Gastroesophageal sphincter (tissue), 4 donors: Measurements from ENCODE around the gene ERBIN. TPM values are rescaled to one million over a fixed set of nuclear protein-coding genes. Genes with fewer than 3 reads are reported as not detected.
"Not testable (repeated sequence)": the region's sequence is repeated elsewhere in the genome, so short reads cannot be mapped to it uniquely, and the experiment has no call there.

Source experiments
- ATAC-seq: fragments of 150-250 bp; one replicate; pipeline ENCODE4 v1.9.1; 2016; ENCODE audit warnings: mild to moderate bottlenecking, moderate library complexity
- H3K27ac ChIP-seq, 4 donors: fragments of 200-600 bp; sonication (generic) in 3 of 4; 1 replicate in 3 of 4; 2 replicates in 1 of 4; pipeline ENCODE4 v1.5.1; 2016 to 2019
- H3K27me3 ChIP-seq: fragments of 200-600 bp; sonication (generic); one replicate; pipeline ENCODE4 v1.5.1; 2019
- H3K36me3 ChIP-seq, 2 donors: fragments of 200-600 bp; sonication (generic); one replicate each; pipeline ENCODE4 v1.5.1; 2019; ENCODE audit warnings: control low read depth in 1 of 2
- H3K4me1 ChIP-seq, 3 donors: fragments of 200-600 bp; sonication (generic); 1 replicate in 2 of 3; 2 replicates in 1 of 3; pipeline ENCODE4 v1.5.1; 2016 to 2019; ENCODE audit warnings: control low read depth in 2 of 3
- H3K4me3 ChIP-seq, 2 donors: fragments of 200-600 bp; sonication (generic); one replicate each; pipeline ENCODE4 v1.5.1; 2019; ENCODE audit warnings: mild to moderate bottlenecking in 1 of 2, moderate library complexity in 1 of 2
- H3K9me3 ChIP-seq, 3 donors: fragments of 200-600 bp; sonication (generic); one replicate each; pipeline ENCODE4 v1.5.1; 2017 to 2019; ENCODE audit warnings: control low read depth in 2 of 3
- EP300 ChIP-seq: sonication (generic); formaldehyde crosslinking; IDR thresholded peaks from one replicate; pipeline ENCODE4 v1.6.1; 2017; ENCODE audit warnings: antibody characterized with exemption, mild to moderate bottlenecking
- POLR2A ChIP-seq, 2 donors: fragments of 450-650 bp; IDR thresholded peaks; one replicate each; pipeline ENCODE4 v1.6.1; 2017; ENCODE audit warnings: antibody characterized with exemption in 2 of 2, mild to moderate bottlenecking in 2 of 2, moderate library complexity in 1 of 2
- POLR2AphosphoS5 ChIP-seq: sonication (generic); formaldehyde crosslinking; IDR thresholded peaks from one replicate; pipeline ENCODE4 v1.6.1; 2017; ENCODE audit warnings: antibody characterized with exemption
- WGBS, 2 donors: methylation state at CpG; one replicate each; pipeline ENCODE4 v1.1.5; 2018; ENCODE audit warnings: low coverage in 1 of 2; 5-methylcytosine and 5-hydroxymethylcytosine counted together
- total RNA-seq, 4 donors: library from RNA; depleted of rRNA; stranded (reverse); fragments of >200 nt; gene quantifications; one replicate each; pipeline ENCODE4 v1.1.0, GENCODE V29; 2016
- TF ChIP-seq, protein P1 (sequence below), 4 experiments: fragments of 200-600 bp in 2 of 4; fragments of 450-650 bp in 2 of 4; sonication (generic) in 1 of 4; IDR thresholded peaks; one replicate each; pipeline ENCODE4 v1.5.1; 2017 to 2019; ENCODE audit warnings: antibody characterized with exemption in 4 of 4, mild to moderate bottlenecking in 2 of 4, moderate library complexity in 2 of 4

ERBIN gene, protein sequence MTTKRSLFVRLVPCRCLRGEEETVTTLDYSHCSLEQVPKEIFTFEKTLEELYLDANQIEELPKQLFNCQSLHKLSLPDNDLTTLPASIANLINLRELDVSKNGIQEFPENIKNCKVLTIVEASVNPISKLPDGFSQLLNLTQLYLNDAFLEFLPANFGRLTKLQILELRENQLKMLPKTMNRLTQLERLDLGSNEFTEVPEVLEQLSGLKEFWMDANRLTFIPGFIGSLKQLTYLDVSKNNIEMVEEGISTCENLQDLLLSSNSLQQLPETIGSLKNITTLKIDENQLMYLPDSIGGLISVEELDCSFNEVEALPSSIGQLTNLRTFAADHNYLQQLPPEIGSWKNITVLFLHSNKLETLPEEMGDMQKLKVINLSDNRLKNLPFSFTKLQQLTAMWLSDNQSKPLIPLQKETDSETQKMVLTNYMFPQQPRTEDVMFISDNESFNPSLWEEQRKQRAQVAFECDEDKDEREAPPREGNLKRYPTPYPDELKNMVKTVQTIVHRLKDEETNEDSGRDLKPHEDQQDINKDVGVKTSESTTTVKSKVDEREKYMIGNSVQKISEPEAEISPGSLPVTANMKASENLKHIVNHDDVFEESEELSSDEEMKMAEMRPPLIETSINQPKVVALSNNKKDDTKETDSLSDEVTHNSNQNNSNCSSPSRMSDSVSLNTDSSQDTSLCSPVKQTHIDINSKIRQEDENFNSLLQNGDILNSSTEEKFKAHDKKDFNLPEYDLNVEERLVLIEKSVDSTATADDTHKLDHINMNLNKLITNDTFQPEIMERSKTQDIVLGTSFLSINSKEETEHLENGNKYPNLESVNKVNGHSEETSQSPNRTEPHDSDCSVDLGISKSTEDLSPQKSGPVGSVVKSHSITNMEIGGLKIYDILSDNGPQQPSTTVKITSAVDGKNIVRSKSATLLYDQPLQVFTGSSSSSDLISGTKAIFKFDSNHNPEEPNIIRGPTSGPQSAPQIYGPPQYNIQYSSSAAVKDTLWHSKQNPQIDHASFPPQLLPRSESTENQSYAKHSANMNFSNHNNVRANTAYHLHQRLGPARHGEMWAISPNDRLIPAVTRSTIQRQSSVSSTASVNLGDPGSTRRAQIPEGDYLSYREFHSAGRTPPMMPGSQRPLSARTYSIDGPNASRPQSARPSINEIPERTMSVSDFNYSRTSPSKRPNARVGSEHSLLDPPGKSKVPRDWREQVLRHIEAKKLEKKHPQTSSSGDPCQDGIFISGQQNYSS (N-terminal part only)
- total RNA-seq = 10 to 100 TPM; 54.4 to 71.6 (median 62.7) TPM

DNA sequence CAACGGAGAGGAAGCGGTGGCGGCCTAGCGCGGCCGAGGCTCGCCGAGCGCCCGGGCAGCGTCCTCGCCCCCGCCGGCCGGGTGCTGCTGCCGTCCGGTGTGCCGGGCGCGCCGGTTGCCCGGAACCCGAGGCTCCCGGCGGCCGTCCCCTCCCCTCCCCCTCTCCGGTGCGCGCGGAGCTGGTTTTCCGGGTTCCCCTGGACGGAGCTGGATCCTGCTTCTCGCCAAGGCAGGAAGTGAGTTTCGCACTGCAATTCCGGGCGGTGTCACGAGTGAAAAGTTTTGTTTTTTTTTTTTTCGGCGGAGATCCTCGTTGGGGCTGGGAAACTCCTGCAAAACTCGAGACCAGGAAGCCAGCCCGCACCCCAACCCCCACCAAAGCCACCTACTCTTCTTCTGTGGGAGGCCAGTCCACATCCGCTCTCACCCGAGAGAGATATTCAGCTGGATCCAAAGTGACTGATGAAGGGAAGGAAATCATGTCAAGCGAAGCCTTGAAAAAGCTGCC, at the start of gene ERBIN:
Gene ERBIN, plus strand, starts transcription at position 300 of the 508 bp plus-strand sequence. CDS start 66,144 bp downstream, outside the sequence.
- no peaks in the 10 kb centered on the region for H3K36me3 ChIP-seq
- H3K4me1 ChIP-seq = peaks cover 0 to 40% (median 0%) of the 10 kb centered on the region in 3 donors
- H3K9me3 ChIP-seq = no peaks in the 10 kb centered on the region
- TF ChIP-seq EP300 (no peak), POLR2AphosphoS5 (peak; percentile 83), POLR2A (IDR thresholded peaks at IDR 0.05) (peak; percentile 29 to 46)
- TF ChIP-seq, protein P1, sequence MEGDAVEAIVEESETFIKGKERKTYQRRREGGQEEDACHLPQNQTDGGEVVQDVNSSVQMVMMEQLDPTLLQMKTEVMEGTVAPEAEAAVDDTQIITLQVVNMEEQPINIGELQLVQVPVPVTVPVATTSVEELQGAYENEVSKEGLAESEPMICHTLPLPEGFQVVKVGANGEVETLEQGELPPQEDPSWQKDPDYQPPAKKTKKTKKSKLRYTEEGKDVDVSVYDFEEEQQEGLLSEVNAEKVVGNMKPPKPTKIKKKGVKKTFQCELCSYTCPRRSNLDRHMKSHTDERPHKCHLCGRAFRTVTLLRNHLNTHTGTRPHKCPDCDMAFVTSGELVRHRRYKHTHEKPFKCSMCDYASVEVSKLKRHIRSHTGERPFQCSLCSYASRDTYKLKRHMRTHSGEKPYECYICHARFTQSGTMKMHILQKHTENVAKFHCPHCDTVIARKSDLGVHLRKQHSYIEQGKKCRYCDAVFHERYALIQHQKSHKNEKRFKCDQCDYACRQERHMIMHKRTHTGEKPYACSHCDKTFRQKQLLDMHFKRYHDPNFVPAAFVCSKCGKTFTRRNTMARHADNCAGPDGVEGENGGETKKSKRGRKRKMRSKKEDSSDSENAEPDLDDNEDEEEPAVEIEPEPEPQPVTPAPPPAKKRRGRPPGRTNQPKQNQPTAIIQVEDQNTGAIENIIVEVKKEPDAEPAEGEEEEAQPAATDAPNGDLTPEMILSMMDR (IDR thresholded peaks at IDR 0.05) = no peak
- WGBS, 2 donors = 0% methylated on average over 13 to 15 of the region's 45 CpGs
- peak within 1 kb of the TSS; percentile 93 to 99 (median 98) for H3K27ac ChIP-seq
- H3K4me3 ChIP-seq = peak within 1 kb of the TSS; percentile 81 to 92
- ATAC-seq = peak; percentile 71
- H3K27me3 ChIP-seq = no peaks in the 10 kb centered on the region

DNA sequence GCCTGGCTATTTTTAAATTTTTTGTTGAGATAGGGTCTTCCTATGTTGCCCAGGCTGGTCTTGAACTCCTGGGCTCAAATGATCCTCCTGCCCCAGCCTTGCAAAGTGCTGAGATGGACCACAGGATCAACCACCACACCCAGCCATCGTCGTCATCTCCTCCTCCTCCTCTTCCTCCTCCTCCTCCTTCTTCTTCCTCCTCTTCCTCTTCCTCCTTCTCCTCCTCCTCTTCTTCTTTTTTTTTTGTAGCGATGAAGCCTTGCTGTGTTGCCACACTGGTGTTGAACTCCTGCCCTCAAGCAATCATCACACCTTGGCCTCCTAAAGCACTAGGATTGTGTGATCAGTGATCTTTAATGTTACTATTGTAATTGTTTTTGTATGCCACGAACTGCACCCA, 49.4 kb upstream of the ERBIN start:
- no peak for TF ChIP-seq POLR2A (IDR thresholded peaks at IDR 0.05)
- TF ChIP-seq POLR2AphosphoS5 = no peak
- TF ChIP-seq, protein P1 (IDR thresholded peaks at IDR 0.05) = no peak
- TF ChIP-seq EP300 = no peak
- H3K4me3 ChIP-seq = no peak overlapping the region
- H3K27ac ChIP-seq = no peak overlapping the region
- no peaks in the 10 kb centered on the region for H3K4me1 ChIP-seq
- H3K36me3 ChIP-seq = no peaks in the 10 kb centered on the region
- ATAC-seq = no peak
- peaks cover 0 to 3% (median 0%) of the 10 kb centered on the region in 3 donors for H3K9me3 ChIP-seq
- 75 to 85% methylated on average over 1 to 4 of the region's 4 CpGs for WGBS, 2 donors
- H3K27me3 ChIP-seq = no peaks in the 10 kb centered on the region

DNA sequence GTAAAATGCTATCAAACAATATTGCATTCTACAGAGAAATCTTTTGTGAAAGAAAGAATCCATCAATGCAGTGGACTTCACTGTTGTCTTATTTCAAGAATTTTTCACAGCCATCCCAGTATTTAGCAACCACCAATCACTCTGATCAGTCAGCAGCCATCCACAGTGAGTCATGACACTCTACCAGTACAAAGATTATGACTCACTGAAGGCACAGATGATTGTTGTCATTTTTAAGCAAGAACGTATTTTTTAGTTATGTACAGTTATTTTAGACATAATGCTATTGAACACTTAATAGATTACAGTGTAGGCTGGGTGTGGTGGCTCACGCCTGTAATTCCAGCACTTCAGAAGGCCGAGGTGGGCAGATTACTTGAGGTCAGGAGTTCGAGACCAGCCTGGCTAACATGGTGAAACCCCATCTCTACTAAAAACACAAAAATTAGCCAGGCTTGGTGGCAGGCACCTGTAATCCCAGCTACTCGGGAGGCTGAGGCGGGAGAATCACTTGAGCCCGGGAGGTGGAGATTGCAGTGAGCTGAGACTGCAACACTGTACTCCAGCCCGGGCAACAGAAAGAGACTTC, 46.6 kb upstream of the ERBIN start:
- not testable (repeated sequence) for H3K27ac ChIP-seq, ATAC-seq, H3K4me3 ChIP-seq, H3K9me3 ChIP-seq, H3K36me3 ChIP-seq, H3K4me1 ChIP-seq, H3K27me3 ChIP-seq
- WGBS, 2 donors = 65 to 67% methylated on average over 1 to 8 of the region's 8 CpGs

DNA sequence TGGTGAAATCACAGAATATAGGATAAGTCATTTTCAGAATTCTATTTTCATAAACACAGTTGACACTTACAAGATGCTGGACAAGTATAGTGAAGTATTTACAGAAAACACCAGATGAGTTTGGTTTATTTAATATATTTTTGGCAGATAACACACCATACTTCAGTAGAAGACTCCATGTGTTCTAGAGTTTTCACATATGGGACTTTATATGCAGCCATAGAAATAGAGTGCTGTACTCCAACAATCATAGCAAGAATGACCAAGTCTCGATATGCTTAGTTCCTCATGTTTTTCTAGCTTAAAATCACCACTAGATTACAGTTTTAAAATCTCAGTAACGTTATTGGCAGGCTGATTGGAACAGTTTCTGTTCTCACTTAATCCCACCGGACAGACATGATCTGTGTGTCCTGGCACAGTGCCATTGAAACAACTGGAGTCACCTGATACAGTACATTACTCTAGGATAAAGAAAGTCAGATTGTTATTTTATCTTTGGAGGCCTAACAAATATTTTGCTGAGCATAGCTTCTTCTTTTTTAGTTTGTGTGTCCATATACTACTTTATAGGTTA, 45.8 kb upstream of the ERBIN start:
- WGBS, 2 donors = 25 to 32% methylated on average over 3 of the region's 3 CpGs
- ATAC-seq = no peak

More for the DNA sequence above, 45.8 kb upstream of the ERBIN start:
- H3K9me3 ChIP-seq = peaks cover 0 to 8% (median 0%) of the 10 kb centered on the region in 3 donors
- no peaks in the 10 kb centered on the region for H3K4me1 ChIP-seq
- H3K27ac ChIP-seq = no peak overlapping the region
- no peaks in the 10 kb centered on the region for H3K36me3 ChIP-seq
- H3K4me3 ChIP-seq = no peak overlapping the region
- H3K27me3 ChIP-seq = no peaks in the 10 kb centered on the region
- TF ChIP-seq POLR2A (IDR thresholded peaks at IDR 0.05) (no peak), POLR2AphosphoS5 (no peak), EP300 (no peak)
- TF ChIP-seq, protein P1 (IDR thresholded peaks at IDR 0.05) = no peak
